Mammary epithelial cell (primary cell): ENCODE measurements around the gene RPLP2.

ENCODE experiments used
- CTCF ChIP-seq, 2 donors: IDR thresholded peaks in 1 of 2; conservative IDR thresholded peaks in 1 of 2; 2 replicates each; pipeline ENCODE4 v1.5.1; 2011 to 2012; ENCODE audit warnings: inconsistent platforms in 2 of 2, low read length in 2 of 2, mild to moderate bottlenecking in 2 of 2, control low read depth in 1 of 2, low read depth in 1 of 2; ENCODE audit not compliant: insufficient read depth in 1 of 2; ENCODE audit errors: extremely low read depth in 1 of 2
- EZH2 ChIP-seq: IDR thresholded peaks from 2 replicates; pipeline ENCODE4 v1.6.1; 2012; ENCODE audit warnings: low read length, inconsistent platforms, borderline replicate concordance

DNA sequence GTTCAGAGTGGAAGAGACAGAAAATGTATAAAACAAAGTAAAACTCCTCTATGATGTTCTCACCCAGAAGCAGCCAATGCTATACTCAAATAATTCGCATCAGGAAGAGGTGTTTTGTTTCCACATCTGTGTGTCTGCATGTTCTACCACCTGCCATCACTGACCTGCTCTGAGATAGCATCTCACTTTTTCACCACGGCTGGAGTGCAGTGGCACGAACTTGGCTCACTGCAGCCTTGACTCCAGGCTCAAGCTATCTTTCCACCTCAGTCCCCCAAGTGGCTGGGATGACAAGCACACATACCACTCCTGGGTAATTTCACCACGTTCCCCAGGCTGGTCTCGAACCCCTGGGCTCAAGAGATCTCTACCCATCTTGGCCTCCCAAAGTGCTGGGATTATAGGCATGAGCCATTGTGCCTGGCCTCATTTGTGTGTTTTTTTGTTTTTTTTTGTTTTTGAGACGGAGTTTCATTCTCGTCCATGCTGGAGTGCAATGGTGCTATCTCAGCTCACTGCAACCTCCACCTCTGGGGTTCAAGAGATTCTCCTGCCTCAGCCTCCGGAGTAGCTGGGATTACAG is 48.1 kb upstream of the RPLP2 start:
- TF ChIP-seq EZH2, result no peak
- no peak for TF ChIP-seq CTCF (conservative IDR thresholded peaks at IDR 0.05 in 1 of 2, IDR thresholded peaks at IDR 0.05 in 1 of 2; ENCODE audit: extremely low read depth in 1 of 2, insufficient read depth in 1 of 2, low read depth in 1 of 2, low read length in 2 of 2)
